NOMO-1 (cell line): Measurements from ENCODE around the gene CPT1A.
A peak's percentile ranks its signal among the peaks of the same experiment; 100 is the strongest.

Source experiments
- DNase-seq, 2 experiments: peaks; one replicate each; lab custom pipeline; 2025; ENCODE audit not compliant: unreplicated experiment in 2 of 2; lab: John Stamatoyannopoulos, UW

Gene CPT1A

GRCh38 chr11:68804786-68805185 is 36.9 kb downstream of the CPT1A start:
- no peak for DNase-seq

DNA sequence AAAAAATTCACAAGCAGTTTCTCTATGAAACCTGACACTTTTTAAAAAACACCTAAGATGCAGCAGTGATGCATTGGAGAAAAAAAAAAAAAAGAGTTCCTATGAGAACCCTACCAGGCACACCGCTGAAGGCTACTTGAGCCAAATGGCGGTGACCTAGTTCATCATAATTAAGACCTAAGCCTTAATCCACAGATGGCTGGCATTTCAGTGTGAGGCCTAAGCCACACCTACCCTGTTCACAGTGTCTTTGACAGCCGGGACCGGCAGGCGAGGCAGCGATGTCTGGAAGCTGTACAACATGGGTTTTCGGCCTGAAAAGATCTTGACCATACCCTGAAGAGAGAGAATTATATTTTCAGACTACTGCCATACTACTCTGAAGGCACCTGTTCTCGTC is 38.0 kb downstream of the CPT1A start:
- no peak for DNase-seq

DNA sequence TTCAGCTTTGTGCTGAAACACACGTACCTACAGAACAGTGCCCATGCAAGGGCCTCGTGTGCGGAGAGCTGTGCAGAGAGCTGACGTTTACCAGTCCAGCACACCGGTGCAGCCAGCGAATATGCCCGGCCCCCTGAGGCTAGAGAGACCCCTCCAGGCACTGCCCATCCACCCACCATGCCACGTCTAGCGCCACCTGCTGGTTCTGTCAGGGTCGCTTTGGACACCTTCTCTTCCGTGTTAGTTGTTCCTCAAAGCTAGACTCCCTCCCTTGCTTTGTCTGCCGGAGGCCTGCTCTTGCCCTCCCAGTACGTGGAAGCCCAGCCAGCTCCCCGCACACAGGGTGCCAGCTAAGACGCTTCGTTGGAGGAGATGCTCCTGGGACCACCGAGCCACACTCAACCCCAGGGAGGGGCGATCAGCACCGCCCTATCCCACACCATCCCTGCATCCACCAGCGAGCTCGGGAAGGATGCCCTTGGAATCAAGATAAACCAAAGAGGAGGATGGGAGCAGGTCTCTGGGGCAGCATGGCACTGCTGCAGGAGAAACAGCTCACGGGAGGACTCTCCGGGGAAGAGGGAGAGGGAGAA is 43.4 kb downstream of the CPT1A start:
- peak; percentile 1 to 27 for DNase-seq

DNA sequence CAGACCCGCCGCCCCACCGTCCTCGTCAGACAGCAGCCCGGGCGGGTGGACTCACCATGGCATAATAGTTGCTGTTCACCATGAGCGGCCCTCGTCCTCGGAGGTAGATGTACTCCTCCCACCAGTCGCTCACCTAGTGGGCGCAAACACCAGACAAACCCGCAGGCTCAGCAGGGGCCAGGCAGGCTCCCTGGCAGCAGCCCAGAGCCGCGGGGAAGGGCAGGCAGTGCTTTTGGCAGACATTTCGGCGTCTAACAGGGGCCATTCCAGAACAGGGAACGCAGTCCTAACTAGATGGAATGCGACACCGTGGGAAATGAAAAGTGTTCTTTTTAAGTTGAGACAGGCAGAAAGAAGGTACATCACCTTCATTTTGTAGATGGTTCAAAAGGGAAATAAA is 44.9 kb downstream of the CPT1A start:
- no peak for DNase-seq

GRCh38 chr11:68792400-68792966 is 49.2 kb downstream of the CPT1A start:
- no peak for DNase-seq

- no peak for DNase-seq
These were observed 57.1 kb downstream of the CPT1A start for GRCh38 chr11:68784653-68785052.

DNA sequence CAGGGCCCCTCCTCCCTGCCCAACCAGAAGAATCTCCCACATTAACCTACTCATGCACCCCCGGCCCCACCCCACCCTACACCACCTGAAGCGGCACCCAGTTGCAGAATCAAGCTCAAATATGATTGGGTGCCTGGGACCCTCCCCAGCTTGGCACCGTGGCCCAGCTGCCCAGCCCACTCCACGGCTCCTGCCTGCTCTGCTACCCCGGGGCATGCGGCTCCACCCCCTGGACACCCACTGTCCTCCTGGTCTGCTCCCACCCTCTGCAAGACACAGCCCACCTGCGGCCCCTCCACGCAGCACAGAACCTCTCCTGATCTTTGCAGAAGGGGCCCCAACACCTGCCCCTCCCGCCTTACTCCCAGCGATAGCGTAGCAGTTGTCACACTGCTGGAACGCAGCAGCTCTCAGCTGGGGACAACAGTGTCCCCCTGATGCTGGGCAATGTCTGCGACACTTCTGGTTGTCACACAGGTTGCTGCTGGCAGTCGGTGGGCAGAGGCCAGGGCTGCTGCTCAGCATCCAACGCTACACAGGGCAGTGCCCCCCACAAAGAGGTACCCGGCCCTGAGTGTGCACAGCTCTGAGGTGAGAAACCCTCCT is 58.4 kb downstream of the CPT1A start:
- no peak for DNase-seq

GRCh38 chr11:68782711-68783110 is 59.0 kb downstream of the CPT1A start:
- DNase-seq: no peak

DNA sequence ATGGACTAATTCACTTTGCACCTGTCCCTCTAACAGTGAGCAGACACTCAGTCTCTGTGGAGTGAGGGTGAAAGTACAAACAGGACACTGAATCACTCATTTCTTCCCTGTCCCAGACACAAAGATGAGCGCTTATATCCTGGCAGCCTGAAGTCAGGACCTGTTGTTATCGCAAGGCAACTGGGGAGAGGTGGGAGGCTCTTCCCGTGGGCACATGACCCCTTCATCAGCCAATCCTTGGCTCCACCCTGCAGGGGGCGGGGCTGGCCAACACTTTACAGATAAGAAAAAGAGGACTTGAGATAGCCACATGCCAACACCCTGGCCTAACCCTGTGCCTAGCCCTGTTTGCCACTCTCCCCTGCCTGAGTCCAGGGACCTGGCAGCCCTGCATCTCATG is 60.9 kb downstream of the CPT1A start:
- DNase-seq: no peak

- DNase-seq: no peak
These were observed 63.5 kb downstream of the CPT1A start for GRCh38 chr11:68778205-68778604.

- no peak for DNase-seq
These were observed 65.1 kb downstream of the CPT1A start for GRCh38 chr11:68776442-68777235.

DNA sequence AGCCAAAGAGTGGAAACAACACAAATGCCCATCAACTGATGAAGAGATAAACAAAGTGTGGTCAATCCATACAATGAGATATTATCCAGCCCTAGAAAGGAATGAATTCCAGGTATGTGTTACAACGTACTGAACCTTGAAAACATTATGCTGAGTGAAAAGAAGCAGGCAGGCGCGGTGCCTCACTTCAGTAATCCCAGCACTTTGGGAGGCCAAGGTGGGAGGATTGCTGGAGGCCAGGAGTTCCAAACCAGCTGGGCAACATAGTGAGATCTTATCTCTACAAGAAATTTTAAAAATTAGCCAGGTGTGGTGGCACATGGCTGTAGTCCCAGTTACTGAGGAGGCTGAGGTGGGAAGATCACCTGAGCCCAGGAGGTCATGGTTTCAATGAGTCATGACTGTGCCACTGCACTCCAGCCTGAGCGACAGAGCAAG is 65.7 kb downstream of the CPT1A start:
- no peak for DNase-seq

DNA sequence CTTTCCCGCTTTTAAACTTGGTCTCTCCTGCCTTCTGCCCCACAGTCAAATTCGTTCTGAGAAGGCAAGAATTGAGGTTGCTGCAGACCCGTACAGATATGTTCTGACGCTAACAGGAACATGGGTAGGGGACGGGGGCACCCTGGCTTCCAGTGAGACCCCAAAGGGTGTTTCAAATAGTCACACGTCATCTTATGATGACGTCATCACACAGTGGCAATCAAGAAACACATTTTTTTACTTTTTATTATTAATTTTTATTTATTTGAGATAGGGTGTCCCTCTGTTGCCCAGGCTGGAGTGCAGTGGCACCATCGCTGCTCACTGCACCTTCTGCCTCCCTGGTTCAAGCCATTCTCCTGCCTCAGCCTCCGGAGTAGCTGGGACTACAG is 67.5 kb downstream of the CPT1A start:
- no peak for DNase-seq

DNA sequence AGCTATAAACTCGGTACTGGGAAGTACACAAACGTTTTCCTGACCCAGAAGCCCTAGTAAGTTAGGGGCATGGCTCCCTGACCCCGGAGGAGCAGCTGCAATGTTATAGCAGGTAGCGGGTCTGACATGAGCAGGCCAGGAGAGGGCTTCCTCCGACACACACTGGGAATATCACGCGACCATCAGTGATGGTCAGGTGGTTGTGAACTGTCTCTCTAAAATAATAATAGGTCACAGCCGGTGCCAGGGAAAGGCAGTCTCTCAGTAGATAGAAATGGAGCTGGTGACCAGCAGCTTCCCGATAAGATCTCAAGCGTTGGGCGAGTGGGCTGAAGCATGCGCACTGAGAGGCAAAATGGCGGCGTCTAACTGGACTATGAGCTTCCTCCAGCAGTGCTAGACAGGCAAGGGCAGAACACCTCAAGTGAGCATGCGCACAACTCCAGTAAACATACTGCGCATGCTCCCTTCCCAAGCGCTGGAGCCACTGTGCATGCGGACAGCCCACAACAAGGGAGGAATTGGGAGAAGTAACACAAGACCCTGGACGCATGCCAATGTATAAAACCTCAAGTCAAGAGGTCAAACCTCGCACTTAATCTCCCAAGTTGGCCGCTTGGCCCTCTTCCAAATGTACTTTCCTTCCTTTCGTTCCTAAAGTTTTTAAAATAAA is 68.1 kb downstream of the CPT1A start:
- no peak for DNase-seq

- no peak for DNase-seq
These were observed 68.8 kb downstream of the CPT1A start for GRCh38 chr11:68772936-68773335.

GRCh38 chr11:68770781-68771180 is 70.9 kb downstream of the CPT1A start:
- no peak for DNase-seq

DNA sequence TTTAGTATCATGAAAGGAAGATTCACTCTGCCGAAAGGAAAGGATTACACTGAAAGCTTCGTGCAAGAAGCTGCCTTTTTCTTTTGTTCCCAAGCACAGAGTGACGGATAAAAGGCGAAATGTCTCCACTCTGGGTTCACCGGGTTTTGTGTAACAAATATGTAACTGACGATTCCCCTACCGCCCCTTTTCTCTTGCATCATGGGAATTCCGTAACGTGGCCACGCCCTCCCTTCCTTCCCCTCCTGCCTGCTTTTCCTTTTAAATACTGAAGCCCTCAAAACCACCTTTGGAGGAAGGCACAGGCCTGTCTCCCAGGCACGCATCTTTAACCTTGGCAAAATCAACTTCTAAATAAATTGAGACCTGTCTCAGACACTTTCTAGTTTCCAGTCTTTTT is 74.0 kb downstream of the CPT1A start:
- DNase-seq: no peak

DNA sequence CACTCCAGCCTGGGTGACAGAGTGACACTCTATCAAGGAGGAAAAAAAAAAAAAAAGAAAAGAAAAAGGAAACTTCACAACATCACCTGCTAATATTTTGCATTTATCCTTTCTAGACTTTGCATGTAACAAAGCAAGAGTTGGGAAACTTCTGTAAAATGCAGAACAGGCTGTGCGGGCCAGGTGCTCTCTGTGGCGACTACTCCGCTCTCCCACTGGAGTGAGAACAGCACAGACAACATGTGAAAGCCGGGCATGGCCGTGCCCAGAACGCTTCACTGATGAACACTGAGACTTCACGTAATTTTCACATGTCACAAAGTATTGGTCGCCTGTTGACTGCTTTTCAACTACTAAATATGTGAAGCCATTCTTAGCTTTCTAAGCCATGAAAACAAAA is 74.9 kb downstream of the CPT1A start:
- no peak for DNase-seq

DNA sequence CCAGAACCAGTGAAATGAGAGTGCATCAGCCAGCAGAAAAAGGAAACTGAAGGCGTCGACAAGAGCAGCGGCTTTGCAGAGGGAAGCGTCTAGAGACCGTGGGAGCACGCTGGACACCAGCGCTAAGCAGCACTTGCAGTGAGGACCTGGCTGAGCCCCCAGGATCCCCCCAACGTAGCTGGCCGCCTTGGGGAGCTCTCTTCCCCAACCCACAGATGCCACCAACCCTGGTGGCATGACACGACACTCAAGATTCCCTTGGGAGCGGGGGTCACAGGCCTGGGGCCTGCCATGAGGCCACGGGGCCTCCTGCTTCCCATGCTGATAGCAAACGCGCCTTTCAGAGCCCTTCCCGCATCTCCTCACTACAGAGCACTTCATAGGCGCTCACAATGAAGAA is 77.0 kb downstream of the CPT1A start:
- no peak for DNase-seq

GRCh38 chr11:68763926-68764657 is 77.6 kb downstream of the CPT1A start:
- DNase-seq: no peak
